GM20000 (cell line): Measurements from ENCODE around the gene AMN.

ENCODE experiments used
- DNase-seq: peaks from one replicate; pipeline ENCODE4 v3.0.0; 2012; ENCODE audit warnings: low spot score
- TF ChIP-seq, protein P1 (sequence below): IDR thresholded peaks from 2 replicates; pipeline ENCODE4 v1.5.1; 2012; ENCODE audit warnings: mild to moderate bottlenecking, control low read depth; ENCODE audit errors: extremely low read depth, missing control alignments

AMN gene

DNA sequence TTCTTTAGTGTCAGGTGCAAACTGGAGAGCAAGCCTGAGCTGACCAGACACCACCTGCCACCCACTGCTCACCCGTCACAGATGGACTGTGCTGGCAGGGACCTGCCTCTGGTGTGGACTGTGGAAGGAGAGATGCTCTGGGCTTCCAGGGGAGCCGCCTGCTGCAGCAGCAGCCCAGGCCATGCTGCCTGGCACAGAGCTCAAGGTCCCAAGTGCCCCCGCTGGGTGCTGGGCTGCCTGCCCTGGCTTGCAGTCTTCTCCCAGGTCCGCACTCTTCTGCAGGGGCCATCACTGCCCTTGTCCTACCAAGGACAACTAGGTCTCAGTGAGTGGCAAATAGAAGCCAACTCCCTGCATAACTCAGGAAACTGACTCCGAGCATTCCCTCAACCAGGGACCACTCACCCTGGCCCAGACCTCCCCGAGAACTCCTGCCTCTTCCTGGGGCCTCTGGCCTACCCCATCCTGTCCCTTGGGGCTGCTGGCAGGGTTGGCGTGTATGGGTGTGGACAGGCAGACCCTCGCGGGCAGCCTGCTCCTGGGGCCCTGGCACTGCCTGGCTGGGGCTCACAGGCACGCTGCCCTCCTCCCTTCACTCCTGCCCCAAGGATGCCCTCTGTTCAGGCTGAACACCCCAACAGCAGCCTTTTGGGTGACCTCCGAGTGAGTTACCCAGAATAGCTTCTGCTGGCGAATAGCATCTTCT lies 9.3 kb downstream of the AMN start:
- no peak for DNase-seq
- TF ChIP-seq, protein P1, sequence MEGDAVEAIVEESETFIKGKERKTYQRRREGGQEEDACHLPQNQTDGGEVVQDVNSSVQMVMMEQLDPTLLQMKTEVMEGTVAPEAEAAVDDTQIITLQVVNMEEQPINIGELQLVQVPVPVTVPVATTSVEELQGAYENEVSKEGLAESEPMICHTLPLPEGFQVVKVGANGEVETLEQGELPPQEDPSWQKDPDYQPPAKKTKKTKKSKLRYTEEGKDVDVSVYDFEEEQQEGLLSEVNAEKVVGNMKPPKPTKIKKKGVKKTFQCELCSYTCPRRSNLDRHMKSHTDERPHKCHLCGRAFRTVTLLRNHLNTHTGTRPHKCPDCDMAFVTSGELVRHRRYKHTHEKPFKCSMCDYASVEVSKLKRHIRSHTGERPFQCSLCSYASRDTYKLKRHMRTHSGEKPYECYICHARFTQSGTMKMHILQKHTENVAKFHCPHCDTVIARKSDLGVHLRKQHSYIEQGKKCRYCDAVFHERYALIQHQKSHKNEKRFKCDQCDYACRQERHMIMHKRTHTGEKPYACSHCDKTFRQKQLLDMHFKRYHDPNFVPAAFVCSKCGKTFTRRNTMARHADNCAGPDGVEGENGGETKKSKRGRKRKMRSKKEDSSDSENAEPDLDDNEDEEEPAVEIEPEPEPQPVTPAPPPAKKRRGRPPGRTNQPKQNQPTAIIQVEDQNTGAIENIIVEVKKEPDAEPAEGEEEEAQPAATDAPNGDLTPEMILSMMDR, result no peak

DNA sequence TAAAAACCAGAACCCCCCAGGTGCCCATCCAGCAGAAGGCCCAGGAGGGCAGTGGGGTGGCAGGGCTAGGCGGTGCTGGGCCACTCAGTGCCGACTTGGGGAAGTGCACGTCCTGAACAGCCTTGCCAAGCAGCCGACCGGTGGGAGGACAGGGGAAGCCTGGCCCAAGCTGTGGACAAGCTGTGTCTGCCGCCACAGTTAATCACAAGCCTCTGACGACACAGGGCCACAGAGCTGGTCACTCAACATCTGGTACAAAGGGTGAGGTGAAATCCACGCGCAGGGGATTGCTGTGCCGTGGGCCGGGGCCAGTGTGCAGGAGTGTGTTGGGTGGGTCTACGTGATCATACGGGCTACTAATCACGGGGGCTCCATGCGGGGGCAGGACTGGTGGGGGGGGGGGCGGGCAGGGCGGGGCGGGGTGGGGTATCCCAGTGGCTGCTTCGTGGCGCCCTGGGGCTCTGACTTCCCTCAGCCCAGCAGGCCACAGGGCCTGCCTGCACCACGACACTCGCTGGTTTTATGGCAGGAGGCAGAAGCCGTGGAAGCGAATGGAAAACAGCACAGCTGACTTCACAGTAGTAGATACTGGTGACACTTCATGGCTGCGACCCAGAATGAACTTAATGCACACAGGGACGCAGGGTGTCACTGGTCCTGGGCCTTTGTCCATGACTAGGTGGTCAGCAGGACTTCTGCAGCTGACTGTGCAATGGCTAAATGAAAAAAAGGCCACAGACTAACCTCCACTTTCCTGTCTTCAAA lies 10.2 kb downstream of the AMN start:
- TF ChIP-seq, protein P1, result no peak
- DNase-seq, result no peak

DNA sequence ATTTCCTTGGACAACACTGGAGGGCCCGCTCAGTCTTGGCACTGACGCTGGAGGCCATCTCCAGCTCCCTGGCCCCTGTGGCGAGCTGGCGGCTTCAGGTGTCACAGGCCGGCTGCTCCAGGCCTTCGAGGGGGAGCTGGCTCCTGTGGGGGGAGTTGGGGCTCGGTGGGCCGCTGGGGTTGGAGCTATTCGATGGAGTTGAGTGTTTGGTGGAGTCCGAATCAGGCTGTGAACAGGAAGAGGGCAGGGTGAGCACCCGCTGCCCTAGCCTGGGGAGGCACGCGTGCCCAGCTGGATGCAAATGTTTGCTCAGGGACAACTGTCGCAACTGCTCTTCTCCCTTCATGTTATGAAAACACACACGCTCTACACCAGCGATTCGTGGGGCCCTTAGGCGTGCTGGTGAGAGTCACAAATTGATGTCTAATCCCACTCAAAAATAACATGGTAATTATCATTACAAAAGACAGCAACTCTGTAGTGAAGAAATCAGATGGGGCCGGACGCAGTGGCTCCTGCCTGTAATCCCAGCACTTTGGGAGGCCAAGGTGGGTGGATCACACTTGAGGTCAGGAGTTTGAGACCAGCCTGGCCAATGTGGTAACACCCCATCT lies 11.3 kb downstream of the AMN start:
- TF ChIP-seq, protein P1, result no peak
- DNase-seq, result no peak

DNA sequence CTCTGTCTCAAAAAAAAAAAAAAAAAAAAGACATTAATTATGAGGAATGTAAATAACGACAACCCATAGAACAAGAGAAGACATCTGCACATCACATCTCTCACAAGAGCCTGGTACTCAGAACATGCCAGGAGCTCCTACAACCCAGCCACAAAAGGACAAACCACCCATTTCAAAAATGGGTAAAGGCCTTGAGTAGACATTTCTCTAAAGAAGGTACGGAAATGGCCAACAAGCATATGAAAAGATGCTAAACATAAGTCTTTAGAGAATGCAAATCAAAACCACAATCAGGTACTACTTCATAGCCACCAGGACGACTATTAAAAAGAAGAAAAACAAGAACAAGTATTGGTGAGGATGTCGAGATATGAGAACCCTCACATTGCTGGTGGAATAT lies 13.3 kb downstream of the AMN start:
- TF ChIP-seq, protein P1, result no peak
- DNase-seq, result no peak

DNA sequence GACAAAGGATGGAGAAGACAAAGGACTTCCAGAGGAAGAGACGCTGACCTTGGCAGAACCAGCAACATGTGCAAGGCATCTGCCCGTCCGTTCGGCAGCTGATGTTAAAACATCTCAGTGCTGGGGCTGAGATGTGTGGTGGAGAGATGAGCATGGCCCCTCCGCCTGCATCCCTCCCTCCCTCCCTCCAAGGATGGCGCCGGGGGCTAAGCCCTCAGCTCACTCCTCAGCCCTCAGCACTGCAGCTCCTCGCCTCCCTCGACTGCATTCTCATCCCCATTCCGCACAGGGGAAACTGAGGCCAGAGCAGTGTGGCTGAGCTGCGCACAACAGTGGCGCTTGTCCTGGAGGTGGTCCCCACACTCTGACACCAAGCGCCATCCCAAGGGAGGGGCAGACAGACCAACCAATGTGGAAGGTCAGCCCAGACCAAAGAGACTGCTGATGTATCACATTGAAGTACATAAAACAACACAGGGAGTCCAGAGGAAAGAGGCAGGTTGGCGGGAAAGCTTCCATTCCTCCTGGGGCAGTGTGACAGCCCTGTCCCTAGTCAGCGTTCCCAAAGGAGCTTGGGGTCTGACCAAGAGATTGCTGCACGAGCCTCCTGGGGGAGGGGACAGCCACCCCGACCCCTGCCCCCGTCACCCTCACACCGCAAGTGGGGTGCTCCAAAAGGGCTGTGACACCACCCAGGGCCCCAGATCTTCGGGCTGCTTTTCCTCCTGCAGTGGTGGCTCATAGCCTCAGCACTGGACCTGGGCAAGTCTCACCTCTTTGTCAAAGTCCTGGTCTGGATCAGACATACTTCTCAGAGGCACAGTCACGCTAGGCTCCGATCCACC lies 15.1 kb downstream of the AMN start:
- no peak for DNase-seq
- TF ChIP-seq, protein P1, result no peak

DNA sequence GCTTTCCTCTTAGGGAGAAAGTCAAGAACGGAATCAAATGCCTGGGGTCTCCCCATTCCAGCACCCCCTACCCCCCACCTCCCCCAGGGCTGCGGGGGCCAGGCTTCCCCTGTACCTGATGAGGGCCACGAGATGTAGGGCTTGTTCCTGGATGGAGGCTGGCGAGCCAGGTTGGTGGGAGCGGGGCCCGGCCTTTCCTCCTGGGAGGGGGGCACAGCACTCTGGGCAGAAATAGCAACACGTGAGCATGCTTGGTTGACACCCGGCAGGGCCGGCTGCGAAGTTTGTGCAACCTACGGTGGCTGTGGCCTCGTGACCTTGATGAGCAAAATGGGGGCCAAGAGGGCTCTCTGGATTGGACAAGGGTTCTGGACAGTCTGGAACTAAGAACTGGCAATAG lies 15.7 kb downstream of the AMN start:
- TF ChIP-seq, protein P1, result no peak
- no peak for DNase-seq
